Left lung (tissue), 10 donors: ENCODE measurements around the gene HSD3B7. TPM values are rescaled to one million over a fixed set of nuclear protein-coding genes. Genes with fewer than 3 reads are reported as not detected.
"Not testable (repeated sequence)": the region's sequence is repeated elsewhere in the genome, so short reads cannot be mapped to it uniquely, and the experiment has no call there.

Source experiments
- ATAC-seq: fragments of 200-7000 bp; cut with Tn5 transposase; one replicate; pipeline ENCODE4 v1.9.1; 2020; ENCODE audit warnings: moderate library complexity
- DNase-seq, 4 donors: peaks; one replicate each; pipeline ENCODE4 v3.0.0-alpha.2; 2013 to 2020
- H3K27ac ChIP-seq, 2 donors: fragments of 200-600 bp; sonication (generic) in 1 of 2; one replicate each; pipeline versions ENCODE4 v1.5.0 to v1.8.0; 2020 to 2021
- H3K27me3 ChIP-seq, 2 donors: fragments of 200-600 bp; sonication (generic) in 1 of 2; one replicate each; pipeline versions ENCODE4 v1.5.0 to v1.8.0; 2020 to 2021
- H3K36me3 ChIP-seq, 2 donors: fragments of 200-600 bp; sonication (generic) in 1 of 2; one replicate each; pipeline versions ENCODE4 v1.5.0 to v1.8.0; 2020 to 2021
- H3K4me1 ChIP-seq, 2 donors: fragments of 200-600 bp; one replicate each; pipeline ENCODE4 v1.8.0; 2021
- H3K4me3 ChIP-seq, 2 donors: fragments of 200-600 bp; sonication (generic) in 1 of 2; one replicate each; pipeline versions ENCODE4 v1.5.0 to v1.8.0; 2020 to 2021; ENCODE audit warnings: mild to moderate bottlenecking in 1 of 2
- H3K9me3 ChIP-seq, 2 donors: fragments of 200-600 bp; sonication (generic) in 1 of 2; one replicate each; pipeline versions ENCODE4 v1.5.0 to v1.8.0; 2020 to 2021
- intact Hi-C, 2 donors: fragments of 100-400 bp; cut with DNase I; formaldehyde crosslinking; loops; one replicate each; pipeline versions ENCODE4 v1.11.2 to v1.14.2; 2022
- polyA plus RNA-seq, 6 donors: library from polyadenylated mRNA; unstranded; fragments of 120-200 nt; gene quantifications; one replicate each; pipeline ENCODE4 v1.2.1, GENCODE V29; 2013; ENCODE audit not compliant: insufficient read length in 6 of 6
- total RNA-seq, 2 donors: library from RNA; stranded (reverse); fragmentation: NEBNext Ultra II Directional; extraction: Animal tissue kit (Norgen Biotek cat#: 25700); gene quantifications; one replicate each; pipeline ENCODE4 v1.2.1, GENCODE V29; 2021
- TF ChIP-seq, protein P1 (sequence below), 2 donors: fragments of 200-600 bp; sonication (generic) in 1 of 2; IDR thresholded peaks; one replicate each; pipeline versions ENCODE4 v1.5.0 to v1.8.0; 2021; ENCODE audit warnings: antibody characterized with exemption in 2 of 2
- donor health status: DM: no; HTN: yes; CAD: no.
- donor health status: DM: no; HTN: no; CAD: no.

The HSD3B7 gene
- total and polyA plus RNA-seq, 8 donors: 3.9 to 28.4 (median 4.8) TPM

DNA sequence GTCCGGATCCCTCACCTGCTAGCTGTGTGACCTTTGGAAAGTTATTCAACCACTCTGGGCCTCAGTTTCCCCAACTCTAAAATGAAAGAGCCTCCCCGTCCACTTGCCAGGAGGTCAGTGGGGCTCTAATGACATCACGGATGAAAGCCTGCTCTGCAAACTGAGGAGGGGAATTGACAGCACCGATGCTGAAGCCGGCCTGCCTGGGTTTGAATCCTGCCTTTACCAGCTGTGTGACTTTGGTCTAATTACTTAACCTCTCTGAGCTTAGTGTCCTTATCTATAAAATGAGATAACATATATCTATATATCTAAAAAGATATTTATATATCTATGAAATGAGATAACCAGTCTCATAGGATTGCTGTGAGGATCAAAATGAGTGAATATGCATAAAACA lies 23.5 kb downstream of the HSD3B7 start:
- Histone ChIP-seq H3K4me1 (no peaks in the 10 kb centered on the region), H3K36me3 (no peaks in the 10 kb centered on the region), H3K9me3 (no peaks in the 10 kb centered on the region), H3K4me3 (no peak overlapping the region), H3K27ac (no peak overlapping the region), H3K27me3 (peaks cover 38 to 85% of the 10 kb centered on the region in 2 donors)
- DNase-seq (no peak), ATAC-seq (no peak)
- TF ChIP-seq, protein P1, sequence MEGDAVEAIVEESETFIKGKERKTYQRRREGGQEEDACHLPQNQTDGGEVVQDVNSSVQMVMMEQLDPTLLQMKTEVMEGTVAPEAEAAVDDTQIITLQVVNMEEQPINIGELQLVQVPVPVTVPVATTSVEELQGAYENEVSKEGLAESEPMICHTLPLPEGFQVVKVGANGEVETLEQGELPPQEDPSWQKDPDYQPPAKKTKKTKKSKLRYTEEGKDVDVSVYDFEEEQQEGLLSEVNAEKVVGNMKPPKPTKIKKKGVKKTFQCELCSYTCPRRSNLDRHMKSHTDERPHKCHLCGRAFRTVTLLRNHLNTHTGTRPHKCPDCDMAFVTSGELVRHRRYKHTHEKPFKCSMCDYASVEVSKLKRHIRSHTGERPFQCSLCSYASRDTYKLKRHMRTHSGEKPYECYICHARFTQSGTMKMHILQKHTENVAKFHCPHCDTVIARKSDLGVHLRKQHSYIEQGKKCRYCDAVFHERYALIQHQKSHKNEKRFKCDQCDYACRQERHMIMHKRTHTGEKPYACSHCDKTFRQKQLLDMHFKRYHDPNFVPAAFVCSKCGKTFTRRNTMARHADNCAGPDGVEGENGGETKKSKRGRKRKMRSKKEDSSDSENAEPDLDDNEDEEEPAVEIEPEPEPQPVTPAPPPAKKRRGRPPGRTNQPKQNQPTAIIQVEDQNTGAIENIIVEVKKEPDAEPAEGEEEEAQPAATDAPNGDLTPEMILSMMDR (IDR thresholded peaks at IDR 0.05): no peak
- intact Hi-C loops: loop anchor here in 1 of 2 donors (10.0 kb wide), 1 partner anchor 66 kb away; the partner anchor contains the start of genes ZNF646 and ZNF668

DNA sequence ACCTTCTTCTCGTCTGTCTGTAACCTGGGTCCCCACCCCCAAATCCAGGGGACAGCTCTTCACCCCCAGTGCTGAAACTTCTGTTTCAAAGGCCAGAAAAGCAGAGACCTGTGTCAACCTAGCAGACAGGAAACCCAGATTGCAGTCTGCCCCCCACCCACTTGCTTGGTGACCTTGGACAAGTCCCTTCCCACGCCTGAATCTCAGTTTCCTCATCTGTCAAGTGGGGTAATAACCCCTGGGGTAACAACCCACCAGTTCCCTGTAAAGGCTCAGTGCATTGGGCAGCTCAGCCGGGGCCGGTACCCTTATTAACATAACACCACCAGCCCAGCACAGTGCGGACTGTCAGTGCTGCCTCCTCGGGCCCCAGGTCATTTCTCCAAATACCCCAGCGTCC lies 24.1 kb downstream of the HSD3B7 start:
- intact Hi-C loops: loop anchor here in 1 of 2 donors (10.0 kb wide), 1 partner anchor 66 kb away; the partner anchor contains the start of genes ZNF646 and ZNF668
- no peak overlapping the region for H3K27ac ChIP-seq
- no peaks in the 10 kb centered on the region for H3K9me3 ChIP-seq
- peaks cover 38 to 91% of the 10 kb centered on the region in 2 donors for H3K27me3 ChIP-seq
- no peaks in the 10 kb centered on the region for H3K4me1 ChIP-seq
- no peak overlapping the region for H3K4me3 ChIP-seq
- TF ChIP-seq, protein P1 (IDR thresholded peaks at IDR 0.05): no peak
- H3K36me3 ChIP-seq: no peaks in the 10 kb centered on the region
- no peak for ATAC-seq
- no peak for DNase-seq

DNA sequence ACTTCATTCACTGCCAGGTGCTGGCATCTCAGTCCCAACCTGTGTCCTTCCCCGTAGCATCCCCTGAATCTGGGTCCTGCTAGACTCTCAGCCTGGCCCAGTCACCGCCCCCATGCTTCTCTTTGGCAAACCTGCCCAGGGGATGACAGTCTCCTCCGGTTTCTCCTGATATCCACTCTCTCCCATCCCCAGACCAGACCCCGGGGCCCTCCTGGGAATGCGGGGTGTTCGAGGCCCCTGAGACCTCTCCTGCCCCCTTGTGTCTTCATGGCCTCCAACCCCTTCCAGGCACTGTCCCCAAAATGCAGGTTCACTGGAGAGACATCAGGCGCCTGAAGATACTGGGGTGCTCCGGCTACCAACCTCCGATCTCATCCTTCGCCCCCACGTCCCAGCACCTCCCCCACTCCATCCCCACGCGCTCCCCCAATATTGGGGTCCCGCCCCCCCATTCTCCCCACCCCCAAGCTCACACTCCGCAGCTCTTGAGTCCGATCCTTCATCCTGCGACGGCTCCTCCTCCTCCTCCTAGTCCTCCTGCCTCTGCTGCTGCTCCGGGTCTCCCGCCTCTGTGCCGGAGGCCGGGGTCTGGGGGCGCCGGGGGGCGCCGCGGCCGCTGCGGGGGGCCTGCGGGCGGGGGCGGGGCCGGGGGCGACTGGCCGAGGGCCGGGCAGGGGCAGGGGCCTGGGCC lies 25.0 kb downstream of the HSD3B7 start:
- Histone ChIP-seq H3K36me3 (no peaks in the 10 kb centered on the region), H3K4me3 (no peak overlapping the region), H3K4me1 (no peaks in the 10 kb centered on the region), H3K27me3 (peaks cover 38 to 92% of the 10 kb centered on the region in 2 donors), H3K9me3 (no peaks in the 10 kb centered on the region), H3K27ac (no peak overlapping the region)
- TF ChIP-seq, protein P1 (IDR thresholded peaks at IDR 0.05): no peak
- no peak for ATAC-seq
- intact Hi-C loops: loop anchor here in 1 of 2 donors (10.0 kb wide), 1 partner anchor 65 kb away; the partner anchor contains the start of genes ZNF646 and ZNF668
- no peak for DNase-seq

DNA sequence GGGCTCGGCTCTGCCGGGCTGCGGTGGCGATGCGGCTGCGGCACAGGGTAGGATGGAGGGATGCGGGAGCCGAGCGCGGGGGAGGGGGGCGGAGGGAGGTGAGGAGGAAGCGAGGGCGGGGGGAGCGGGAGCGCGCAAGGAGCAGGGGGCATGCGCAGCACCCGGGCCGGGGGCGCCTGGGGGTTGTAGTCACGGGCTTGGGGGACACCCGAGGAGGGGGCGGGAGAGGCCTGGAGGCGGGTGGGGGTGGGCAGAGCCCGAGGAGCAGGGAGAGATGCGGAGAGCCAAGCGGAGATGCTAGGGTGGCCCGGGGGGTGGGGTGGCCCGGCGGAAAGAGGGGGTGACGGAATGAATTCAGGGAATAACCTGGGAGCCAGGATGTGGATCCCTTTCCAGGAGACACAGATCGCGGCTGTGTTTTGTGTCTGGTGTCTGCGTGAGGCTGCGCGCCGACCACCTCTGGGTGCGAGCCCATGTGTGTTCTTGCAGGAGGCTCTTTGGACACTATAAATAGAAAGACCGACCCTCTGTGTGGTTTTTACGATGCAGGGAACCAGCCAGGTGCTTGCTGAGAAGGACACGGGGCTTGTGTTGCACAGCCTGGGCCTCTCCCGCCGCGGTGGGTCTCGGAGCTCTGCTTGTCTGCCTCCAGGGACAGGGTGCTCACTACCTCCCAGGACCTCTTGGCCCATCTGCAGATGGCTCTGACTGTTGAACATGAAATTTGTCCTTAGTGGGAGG lies 25.7 kb downstream of the HSD3B7 start, which contains the start of gene STX1B:
STX1B (minus strand) TSS at position 54 of the 741 bp plus-strand sequence. CDS start 242 bp downstream, outside the sequence.
- peak in 1 of 4 donors; percentile 28 for DNase-seq

DNA sequence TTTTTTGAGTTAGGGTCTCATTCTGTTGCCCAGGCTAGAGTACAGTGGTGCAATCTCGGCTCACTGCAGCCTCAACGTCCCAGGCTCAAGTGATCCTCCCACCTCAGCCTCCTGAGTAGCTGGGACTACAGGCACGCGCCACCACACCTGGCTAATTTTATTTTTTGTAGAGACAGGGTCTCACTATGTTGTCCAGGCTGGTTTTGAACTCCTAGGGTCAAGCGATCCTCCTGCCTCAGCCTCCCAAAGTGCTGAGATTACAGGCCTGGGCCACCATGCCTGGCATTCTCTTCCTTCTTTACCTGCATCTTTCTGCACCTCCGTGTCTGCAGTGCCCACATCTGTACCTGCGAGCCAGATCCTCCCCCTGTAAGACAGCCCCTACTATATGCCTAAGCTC lies 26.8 kb downstream of the HSD3B7 start:
- intact Hi-C loops, H3K27ac ChIP-seq, H3K4me3 ChIP-seq, H3K36me3 ChIP-seq, DNase-seq, ATAC-seq, H3K9me3 ChIP-seq, H3K4me1 ChIP-seq: not testable (repeated sequence)
- peaks cover 38 to 95% of the 10 kb centered on the region in 2 donors for H3K27me3 ChIP-seq

More for the DNA sequence above, 25.7 kb downstream of the HSD3B7 start, which contains the start of gene STX1B:
- Histone ChIP-seq H3K36me3 (no peaks in the 10 kb centered on the region), H3K27ac (no peak within 1 kb of the TSS), H3K27me3 (peaks cover 38 to 94% of the 10 kb centered on the region in 2 donors), H3K4me1 (no peaks in the 10 kb centered on the region), H3K9me3 (no peaks in the 10 kb centered on the region), H3K4me3 (no peak within 1 kb of the TSS)
- ATAC-seq: no peak
- TF ChIP-seq, protein P1 (IDR thresholded peaks at IDR 0.05): no peak
- intact Hi-C loops: no loop called here

DNA sequence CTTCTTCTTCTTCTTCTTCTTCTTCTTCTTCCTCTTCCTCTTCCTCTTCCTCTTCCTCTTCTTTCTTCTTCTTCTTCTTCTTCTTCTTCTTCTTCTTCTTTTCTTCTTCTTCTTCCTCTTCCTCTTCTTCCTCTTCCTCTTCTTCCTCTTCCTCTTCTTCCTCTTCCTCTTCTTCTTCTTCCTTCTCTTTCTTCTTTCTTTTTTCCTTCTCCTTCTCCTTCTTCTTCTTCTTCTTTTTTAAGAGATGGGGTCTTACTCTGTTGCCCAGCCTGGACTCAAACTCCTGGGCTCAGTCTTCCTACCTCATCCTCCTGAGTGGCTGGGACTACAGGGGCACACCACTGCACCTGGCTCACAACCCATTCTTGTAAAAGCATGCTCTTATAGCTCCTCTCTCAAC lies 28.3 kb downstream of the HSD3B7 start:
- not testable (repeated sequence) for ATAC-seq, DNase-seq

More for the DNA sequence above, 28.3 kb downstream of the HSD3B7 start:
- H3K27me3 ChIP-seq: peaks cover 32 to 92% of the 10 kb centered on the region in 2 donors
- H3K36me3 ChIP-seq, H3K4me1 ChIP-seq, intact Hi-C loops, H3K4me3 ChIP-seq, H3K27ac ChIP-seq, H3K9me3 ChIP-seq: not testable (repeated sequence)
